GM21447 (cell line): ENCODE data around the gene PRIM2.
"Not testable (repeated sequence)": the region's sequence is repeated elsewhere in the genome, so short reads cannot be mapped to it uniquely, and the experiment has no call there.

Source experiments
- ATAC-seq: cut with Tn5 transposase; IDR thresholded peaks from one replicate; pipeline ENCODE4 v1.9.1; 2021; ENCODE audit not compliant: unreplicated experiment

PRIM2 gene

DNA sequence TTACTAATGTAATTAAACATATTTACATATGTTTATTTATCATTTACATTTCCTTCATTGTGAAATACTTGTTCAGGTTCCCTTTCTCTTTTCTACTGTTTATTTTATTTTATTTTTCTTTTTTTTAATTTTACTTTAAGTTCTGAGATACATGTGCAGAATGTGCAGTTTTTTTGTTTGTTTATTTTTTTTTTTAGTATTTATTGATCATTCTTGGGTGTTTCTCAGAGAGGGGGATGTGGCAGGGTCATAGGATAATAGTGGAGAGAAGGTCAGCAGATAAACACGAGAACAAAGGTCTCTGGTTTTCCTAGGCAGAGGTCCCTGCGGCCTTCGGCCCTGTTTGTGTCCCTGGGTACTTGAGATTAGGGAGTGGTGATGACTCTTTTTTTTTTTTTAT is 8.7 kb upstream of the PRIM2 start:
- ATAC-seq, result not testable (repeated sequence)

DNA sequence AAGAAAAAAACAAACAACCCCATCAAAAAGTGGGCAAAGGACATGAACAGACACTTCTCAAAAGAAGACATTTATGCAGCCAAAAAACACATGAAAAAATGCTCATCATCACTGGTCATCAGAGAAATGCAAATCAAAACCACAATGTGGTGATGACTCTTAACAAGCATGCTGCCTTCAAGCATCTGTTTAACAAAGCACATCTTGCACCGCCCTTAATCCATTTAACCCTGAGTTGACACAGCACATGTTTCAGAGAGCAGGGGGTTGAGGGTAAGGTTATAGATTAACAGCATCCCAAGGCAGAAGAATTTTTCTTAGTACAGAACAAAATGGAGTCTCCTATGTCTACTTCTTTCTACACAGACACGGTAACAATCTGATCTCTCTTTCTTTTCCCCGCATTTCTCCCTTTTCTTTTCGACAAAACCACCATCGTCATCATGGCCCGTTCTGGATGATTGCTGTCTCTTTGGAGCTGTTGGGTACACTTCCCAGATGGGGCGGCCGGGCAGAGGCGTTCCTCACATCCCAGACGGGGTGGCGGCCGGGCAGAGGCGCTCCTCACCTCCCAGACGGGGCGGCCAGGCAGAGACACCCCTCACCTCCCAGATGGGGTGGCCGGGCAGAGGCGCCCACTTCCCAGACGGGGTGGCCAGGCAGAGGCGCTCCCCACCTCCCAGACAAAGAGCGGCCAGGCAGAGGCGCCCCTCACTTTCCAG is 7.2 kb upstream of the PRIM2 start:
- ATAC-seq, result not testable (repeated sequence)

DNA sequence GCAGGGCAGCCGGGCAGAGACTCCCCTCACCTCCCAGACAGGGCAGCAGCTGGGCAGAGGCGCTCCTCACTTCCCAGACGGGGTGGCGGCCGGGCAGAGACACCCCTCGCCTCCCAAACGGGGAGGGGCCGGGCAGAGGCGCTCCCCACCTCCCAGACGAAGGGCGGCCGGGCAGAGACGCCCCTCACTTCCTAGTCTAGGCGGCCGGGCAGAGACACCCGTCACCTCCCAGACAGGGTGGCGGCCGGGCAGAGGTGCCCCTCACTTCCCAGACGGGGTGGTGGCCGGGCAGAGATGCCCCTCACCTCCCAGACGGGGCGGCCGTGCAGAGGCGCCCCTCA is 6.6 kb upstream of the PRIM2 start:
- ATAC-seq, result no peak

DNA sequence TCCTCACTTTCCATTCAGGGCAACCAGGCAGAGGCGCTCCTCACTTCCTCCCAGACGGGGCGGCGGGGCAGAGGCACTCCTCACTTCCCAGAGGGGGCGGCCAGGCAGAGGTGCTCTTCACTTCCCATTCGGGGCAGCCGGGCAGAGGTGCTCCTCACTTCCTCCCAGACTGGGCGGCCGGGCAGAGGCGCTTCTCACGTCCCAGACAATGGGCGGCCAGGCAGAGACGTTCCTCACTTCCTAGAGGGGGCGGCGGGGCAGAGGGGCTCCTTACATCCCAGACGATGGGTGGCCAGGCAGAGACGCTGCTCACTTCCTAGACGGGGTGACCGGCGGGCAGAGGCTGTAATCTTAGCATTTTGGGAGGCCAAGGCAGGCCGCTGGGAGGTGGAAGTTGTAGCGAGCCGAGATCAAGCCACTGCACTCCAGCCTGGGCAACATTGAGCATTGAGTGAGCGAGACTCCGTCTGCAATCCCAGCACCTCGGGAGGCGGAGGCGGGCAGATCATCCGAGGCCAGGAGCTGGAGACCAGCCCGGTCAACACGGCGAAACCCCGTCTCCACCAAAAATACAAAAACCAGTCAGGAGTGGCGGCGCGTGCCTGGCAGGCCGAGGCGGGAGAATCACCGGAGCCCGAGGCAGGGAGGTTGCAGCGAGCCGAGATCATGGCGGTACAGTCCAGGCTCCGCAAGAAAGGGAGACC is 6.0 kb upstream of the PRIM2 start:
- not testable (repeated sequence) for ATAC-seq

DNA sequence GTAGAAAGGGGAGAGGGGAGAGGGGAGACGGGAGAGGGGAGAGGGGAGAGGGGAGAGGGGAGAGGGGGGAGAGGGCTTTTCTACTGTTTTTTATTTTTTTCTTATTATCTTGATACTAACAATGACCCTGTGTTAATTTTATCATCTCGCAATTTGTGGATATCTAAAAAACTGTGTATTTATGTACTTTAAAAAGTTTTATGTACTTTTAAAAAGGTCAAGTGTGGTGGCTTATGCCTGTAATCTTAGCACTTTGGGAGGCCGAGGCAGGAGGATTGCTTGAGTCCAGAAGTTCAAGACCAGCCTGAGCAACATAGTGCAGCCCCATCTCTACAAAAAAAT is 5.5 kb upstream of the PRIM2 start:
- no peak for ATAC-seq

DNA sequence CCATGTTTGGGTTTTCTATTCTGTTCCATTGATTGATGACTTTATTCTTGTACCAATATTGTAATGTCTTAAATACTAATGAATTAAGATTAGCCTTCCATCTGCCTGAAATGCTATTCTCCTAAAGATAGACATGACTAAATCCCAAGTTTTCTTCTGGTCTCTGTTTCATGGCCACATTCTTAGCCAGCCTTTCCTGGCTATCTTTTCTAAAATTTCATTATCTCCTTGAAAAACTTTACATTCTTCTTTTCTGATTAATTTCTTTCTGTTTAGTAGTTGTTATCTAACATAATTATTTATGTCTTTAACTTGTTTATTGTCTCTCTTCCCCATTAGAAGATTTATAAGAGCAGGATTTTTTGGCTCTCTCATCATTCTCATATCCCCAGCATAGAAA is 4.4 kb upstream of the PRIM2 start:
- ATAC-seq, result no peak

DNA sequence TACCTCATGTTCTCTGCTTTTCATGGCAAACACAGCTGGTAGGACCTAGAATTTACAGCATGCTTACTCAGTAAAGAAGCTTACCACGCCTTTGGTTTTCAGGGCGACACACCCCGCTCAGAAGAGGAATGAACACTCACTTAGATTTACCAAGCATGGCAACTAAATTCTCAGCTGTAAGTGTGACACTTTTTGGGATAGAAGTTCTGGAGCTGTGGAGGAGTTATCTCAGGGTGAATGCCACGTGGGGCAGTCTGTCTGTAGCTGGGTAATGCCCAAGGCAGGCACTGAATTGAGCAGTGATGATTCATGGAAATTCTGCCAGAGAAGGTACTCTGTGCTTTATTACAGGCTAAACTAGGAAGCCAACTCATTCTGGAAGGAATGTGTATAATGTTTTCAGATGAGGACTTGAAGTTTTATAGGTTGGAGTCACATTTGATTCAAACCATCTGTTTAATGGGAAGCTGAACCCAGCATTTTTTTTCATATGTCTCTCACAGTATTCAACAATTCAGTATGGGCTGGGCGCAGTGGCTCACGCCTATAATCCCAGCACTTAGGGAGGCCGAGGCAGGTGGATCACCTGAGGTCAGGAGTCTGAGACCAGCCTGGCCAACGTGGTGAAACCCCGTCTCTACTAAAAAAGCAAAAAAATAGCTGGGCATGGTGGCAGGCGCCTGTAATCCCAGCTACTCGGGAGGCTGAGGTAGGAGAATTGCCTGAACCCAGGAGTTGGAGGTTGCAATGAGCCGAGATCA is 3.5 kb upstream of the PRIM2 start:
- no peak for ATAC-seq

DNA sequence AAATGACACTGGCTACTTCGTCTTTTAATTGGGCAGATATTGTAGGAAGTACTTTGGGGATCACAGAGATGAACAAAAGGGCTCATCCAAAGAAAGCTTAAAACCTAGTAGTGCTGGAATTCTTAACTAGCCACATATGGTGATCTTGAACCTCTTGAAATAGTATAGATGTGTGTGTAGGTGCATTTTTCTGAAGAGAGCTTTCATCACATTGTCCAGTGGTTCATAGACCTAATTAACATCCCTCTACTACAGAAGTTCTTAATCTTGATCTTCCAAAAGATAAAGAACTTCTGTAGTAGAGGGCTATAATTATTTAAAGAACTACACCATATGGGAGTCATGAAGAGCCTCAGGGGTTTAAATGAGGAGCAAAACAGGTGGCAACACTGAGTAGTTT is 2.3 kb upstream of the PRIM2 start:
- no peak for ATAC-seq

DNA sequence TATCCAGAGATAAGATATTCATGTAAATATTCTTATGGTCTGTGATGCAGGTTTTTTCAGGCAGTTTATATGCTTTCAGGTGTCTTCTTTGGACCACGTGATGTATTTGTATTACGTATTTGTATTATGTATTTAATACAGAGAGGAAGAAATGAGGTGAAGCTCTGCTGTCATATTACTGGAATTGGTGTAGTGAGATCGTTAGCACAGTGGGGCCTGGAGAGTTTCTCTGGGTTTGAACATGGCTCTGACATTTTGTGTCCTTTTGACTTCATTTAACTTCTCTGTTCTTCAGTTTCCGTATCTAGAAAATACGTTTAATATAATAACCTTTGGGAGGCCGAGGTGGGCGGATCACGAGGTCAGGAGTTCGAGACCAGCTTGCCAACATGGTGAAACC is 1.6 kb upstream of the PRIM2 start:
- ATAC-seq, result no peak

DNA sequence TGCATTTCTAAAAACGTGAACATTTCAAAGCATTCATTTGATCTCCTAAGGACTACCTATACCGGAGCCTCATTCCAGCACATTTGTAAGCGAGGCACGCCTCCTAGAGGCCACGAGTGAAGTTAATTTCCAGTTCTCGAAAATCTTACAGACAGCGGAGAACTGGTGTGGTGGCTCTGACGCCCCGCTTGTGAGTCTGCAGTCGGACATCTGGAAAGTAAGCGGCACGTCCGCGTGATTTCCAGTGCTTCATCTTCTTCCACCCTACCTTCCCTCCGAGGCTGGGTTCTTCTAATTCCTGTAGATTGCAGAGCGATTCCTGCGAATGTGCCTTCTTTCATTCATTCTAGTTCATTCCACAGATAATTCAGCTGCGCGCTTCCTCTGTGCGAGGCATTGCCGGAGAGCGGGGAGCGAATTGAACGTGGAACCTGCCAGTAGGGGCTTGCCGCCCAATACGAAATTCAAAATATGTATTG is 810 bp upstream of the PRIM2 start:
- ATAC-seq, result peak; percentile 84

DNA sequence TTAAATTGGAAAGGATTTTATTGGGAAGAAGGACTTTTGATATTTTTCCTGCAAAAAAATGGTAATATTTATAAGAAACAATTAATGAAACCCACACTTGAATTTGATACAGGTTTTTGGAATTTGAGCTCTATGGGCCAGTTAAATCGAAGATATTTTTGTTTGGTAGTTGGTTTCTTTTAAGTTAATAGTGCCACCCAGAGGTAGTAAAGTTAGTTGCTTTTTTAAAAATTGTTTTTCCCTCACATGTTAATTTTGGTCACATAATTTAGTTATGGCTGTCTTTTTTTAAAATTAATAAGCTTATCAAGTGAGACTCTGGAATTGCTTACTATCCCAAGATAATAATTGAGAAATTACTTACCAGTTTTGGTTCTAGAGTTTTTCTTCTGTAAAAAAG is 7.1 kb downstream of the PRIM2 start:
- ATAC-seq, result no peak

DNA sequence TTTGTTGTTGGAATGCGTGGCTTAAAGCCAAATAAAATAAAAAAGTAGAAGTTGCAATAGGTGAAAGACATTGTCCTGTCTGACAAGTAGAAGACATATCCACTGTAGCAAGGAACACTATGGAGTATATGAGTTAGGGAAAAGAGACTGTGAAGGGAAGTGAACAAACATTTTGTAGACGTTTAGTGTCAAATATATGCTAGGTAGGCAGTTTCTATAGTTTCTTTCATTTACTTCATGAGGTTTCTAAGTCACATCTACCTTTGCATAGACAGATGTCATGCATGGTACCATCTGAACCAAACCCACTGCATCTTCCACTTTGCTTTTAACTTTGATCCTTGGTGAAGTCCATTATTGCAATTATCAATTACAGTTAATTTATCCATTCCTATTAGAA is 9.9 kb downstream of the PRIM2 start:
- no peak for ATAC-seq

DNA sequence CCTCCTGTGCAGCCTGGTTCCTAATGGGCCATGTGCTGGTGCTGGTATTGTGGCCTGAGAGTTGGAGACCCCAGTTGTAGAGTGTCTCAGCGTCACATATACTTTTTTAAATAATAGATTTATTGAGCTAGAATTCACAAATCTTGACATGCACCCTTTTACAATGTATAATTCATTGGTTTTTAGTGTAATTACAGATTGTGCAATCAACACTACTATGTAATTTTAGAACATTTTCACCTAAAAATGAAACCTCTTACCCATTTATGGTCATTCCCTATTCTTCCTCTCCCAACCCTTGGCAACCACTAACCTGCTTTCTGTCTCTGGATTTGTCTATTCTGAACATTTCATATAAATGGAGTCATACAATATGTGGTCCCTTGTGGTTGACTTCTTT is 10.6 kb downstream of the PRIM2 start:
- no peak for ATAC-seq

DNA sequence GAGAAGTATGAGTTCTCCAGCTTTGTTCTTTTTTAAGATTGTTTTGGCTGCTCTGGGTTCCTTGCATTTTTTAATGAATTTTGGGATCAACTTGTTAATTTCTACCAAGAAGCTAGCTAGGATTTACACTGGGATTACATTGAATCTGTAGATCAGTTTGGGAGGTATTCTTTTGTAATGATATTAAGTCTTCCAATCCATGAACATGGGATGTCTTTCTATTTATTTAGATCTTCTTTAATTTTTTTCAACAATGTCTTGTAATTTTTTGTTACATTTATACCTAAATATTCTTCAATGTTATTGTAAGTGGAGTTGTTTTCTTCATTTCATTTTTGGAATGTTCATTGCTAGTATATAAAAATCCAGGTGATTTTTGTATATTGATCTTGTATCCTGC is 12.5 kb downstream of the PRIM2 start:
- no peak for ATAC-seq

DNA sequence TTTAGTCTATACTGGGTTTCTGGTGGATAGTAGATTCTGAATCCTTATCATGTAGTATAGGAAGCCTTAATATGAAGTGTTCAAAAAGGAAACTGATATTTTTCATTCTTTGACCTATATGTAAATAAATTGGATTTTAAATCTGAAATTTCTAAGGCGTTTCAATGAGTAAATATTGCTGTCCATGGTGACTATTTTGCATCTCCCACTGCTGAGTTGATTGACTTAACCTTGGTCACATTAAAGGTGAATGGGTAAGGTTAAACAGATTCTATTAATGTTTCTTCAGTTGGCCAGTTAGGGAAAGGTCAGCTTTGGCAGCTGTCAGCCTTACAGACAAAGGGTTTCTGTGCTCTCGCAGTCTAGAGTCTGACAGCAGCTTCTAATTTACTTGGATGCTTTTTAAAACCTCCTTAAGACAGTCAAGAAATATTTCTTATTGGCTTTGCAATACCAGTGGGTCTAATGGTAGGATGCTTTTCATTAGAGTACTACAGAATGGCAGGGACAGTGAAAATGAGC is 24.8 kb downstream of the PRIM2 start:
- no peak for ATAC-seq

DNA sequence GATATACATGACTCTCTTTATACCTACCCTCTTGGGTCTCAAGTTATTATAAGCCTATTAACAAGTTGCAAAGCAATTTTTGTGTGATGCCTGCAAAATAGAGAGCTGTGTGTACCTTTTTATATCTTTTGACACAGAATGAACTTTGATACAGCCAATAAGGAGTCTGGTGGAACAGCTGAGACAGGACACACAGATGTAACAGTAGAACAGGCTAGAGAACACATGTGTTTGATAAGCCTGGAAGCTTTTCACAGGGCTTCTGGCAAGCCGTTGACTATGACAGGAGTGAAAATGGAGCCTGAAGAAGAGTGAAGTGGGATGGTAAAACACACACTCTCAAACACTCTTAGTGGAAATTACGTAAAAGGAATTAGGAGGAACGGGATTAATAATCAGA is 25.9 kb downstream of the PRIM2 start:
- not testable (repeated sequence) for ATAC-seq

DNA sequence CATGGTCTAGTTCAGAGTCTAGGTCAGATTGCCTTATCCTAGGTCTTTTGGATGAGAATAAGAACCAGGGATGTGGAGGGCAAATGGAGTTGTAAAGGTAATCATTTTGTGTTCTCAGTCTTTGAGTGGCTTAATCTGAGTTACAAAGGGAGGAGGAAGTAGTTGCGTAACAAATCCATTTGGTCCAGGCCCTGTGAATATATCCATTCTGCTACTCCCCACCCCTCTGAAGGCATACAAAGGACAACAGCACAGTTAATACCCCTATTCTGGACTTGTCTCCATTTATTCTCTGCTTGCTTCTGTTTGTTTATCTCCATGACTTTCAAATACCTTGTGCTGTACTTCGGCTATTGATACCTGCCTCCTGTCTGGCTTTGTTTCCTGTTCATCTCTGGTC is 29.3 kb downstream of the PRIM2 start:
- ATAC-seq, result not testable (repeated sequence)

DNA sequence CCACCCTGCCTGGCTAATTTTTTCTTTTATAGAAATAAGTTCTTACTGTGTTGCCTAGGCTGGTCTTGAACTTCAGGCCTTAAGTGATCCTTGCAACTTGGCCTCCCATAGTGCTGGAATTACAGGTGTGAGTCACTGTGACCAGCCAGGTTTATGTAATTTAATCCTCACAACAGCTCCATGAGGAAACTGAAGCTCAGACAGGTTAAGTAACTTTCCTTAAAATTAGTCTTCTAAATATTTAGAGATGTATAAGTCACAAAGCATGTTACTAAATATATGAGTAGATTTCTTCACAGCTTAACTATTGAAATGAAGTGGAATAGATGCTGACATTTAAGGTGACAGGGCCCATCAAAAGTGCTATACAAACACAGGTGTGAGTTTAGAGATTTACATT is 30.2 kb downstream of the PRIM2 start:
- not testable (repeated sequence) for ATAC-seq

DNA sequence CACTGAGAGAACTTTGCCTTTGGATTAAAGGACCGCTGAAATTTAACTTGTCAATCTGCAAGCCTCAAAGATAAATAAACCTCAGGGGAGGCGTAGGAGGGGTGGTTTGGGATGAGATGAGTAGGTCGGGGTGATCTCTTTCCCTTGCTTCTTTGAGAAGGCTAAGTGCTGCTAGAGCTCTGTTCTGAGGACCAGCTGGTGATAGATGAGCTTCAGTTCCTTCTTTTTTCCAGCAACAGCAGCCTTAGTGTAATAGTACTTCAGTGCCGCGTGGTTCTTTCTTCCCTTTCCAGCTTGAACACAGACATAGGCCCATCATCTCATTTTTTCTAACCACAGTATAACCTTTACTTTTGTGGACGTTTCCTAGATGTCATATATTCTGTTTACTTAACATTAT is 33.0 kb downstream of the PRIM2 start:
- ATAC-seq, result peak; percentile 66

DNA sequence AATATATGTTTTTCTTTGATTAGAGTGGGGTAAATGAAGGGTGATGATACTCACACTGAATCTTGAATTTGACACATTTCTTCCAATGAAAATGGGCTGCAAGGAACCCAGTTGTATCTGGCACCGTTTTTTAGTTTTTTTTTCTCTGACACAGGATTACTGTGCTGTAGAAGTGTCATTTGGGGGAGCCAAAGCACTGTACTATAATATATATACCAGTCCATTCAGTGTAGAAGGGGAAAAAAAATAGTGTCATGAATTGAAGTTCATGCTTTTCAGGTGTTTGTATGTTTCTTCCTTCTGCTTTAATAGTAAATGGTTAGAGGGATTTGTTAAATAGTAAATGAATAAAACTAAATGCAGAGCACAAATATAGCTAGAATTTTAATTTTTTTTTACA is 35.2 kb downstream of the PRIM2 start:
- ATAC-seq, result not testable (repeated sequence)

DNA sequence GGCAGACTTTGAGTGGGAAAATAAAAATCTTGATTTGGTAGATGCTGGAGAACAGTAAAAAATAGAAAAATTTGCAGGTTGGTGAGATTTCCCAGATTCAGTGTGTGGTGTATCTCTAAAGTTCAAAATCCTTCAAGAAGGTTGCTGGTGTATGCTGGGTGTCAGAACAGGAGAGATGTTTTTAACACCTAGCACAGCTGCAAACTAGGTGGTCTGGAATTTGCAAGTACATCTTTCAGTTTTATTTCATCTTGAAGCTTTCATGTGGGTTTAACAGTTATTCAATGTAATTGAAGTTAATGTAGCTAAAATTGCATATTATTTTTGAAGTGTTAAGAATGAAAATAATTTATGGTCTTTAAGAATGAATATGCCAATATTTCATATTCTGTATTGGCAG is 40.9 kb downstream of the PRIM2 start:
- not testable (repeated sequence) for ATAC-seq

DNA sequence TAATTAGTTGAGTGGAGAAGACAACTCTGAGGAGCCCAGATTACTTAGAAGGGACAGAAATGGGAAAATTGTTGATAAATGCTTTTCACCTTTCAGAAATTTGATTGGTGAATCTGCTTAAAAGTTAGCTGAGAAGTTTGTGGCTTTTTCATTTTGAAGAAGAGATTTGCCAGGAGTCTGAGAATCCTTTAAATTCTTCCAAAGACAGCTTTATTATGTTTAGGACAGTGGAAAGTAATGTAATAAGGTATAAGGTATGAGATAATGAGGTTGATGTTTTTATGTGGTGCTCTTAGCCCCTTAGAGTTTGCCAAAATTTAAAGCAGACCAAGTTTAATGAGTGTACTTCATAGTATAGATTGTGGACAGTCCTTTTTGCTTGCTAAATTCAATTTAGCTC is 42.3 kb downstream of the PRIM2 start:
- ATAC-seq, result not testable (repeated sequence)
